GM12878 (cell line): ENCODE results near the gene NLRP9. TPM values are rescaled to one million over a fixed set of nuclear protein-coding genes. Genes with fewer than 3 reads are reported as not detected.

Experiments used
- ATAC-seq: fragments of 200-7000 bp; cut with Tn5 transposase; 3 replicates; pipeline ENCODE4 v1.9.1; 2020; ENCODE audit warnings: mild to moderate bottlenecking, moderate library complexity
- BruUV-seq: library from RNA; stranded (reverse); fragments of 400-500 nt; replicated peaks from 2 replicates; lab custom pipeline; 2021; lab: Mats Ljungman, UMichigan
- CTCF ChIA-PET: fragments of 300-600 bp; sonication (Branson Sonifier 250); formaldehyde crosslinking; extraction: SDS; loops from one replicate; lab custom pipeline; 2021; ENCODE audit warnings: inconsistent platforms; lab: Yijun Ruan, JAX
- POLR2A ChIA-PET: fragments of 350-600 bp; formaldehyde crosslinking; extraction: SDS; loops from one replicate; lab custom pipeline; 2021; ENCODE audit warnings: inconsistent platforms; lab: Charles Lee
- RAD21 ChIA-PET: fragments of 300-600 bp; sonication (Branson Sonifier 250); formaldehyde crosslinking; loops from one replicate; lab custom pipeline; 2023; ENCODE audit warnings: antibody characterized with exemption; ENCODE audit not compliant: unreplicated experiment; lab: Charles Lee
- SMC1A ChIA-PET: fragments of 300-600 bp; sonication (Branson Sonifier 250); formaldehyde crosslinking; loops from one replicate; lab custom pipeline; 2023; ENCODE audit not compliant: unreplicated experiment, uncharacterized antibody; lab: Charles Lee
- DNase-seq: peaks from one replicate; pipeline ENCODE4 v3.0.0-alpha.2; 2011; ENCODE audit warnings: low read depth, low spot score
- FAIRE-seq: peaks from 3 replicates; lab custom pipeline; 2011; peaks lifted over from hg19 to GRCh38; lab: Jason Lieb, UNC
- H2AFZ ChIP-seq: 2 replicates; pipeline ENCODE4 v1.6.0; 2011; ENCODE audit warnings: low read depth, low read length, control low read depth; ENCODE audit not compliant: control insufficient read depth
- H3K27ac ChIP-seq: 2 replicates; pipeline ENCODE4 v1.5.1; 2011; ENCODE audit warnings: control low read depth; ENCODE audit not compliant: control insufficient read depth, insufficient read depth
- H3K27me3 ChIP-seq, 2 experiments: replicated peaks in 1 of 2; 2 replicates each; pipeline versions ENCODE4 v1.6.0 to v1.6.1; 2011; ENCODE audit warnings: low read length in 1 of 2; ENCODE audit not compliant: control insufficient read depth in 2 of 2, insufficient read depth in 2 of 2
- H3K36me3 ChIP-seq, 2 experiments: 2 replicates each; pipeline ENCODE4 v1.5.1; 2011; ENCODE audit warnings: low read length in 1 of 2; ENCODE audit not compliant: control insufficient read depth in 2 of 2, insufficient read depth in 2 of 2
- H3K4me1 ChIP-seq: 2 replicates; pipeline ENCODE4 v1.6.1; 2011; ENCODE audit warnings: mild to moderate bottlenecking, low read length, moderate library complexity, mixed read lengths; ENCODE audit not compliant: control insufficient read depth, insufficient read depth
- H3K4me2 ChIP-seq: 2 replicates; pipeline ENCODE4 v1.6.0; 2011; ENCODE audit warnings: control low read depth; ENCODE audit not compliant: control insufficient read depth, insufficient read depth
- H3K4me3 ChIP-seq: fragments of 200-600 bp; sonication (generic); 2 replicates; pipeline ENCODE4 v1.5.1; 2016
- H3K79me2 ChIP-seq: 2 replicates; pipeline ENCODE4 v1.6.0; 2011; ENCODE audit warnings: low read length; ENCODE audit not compliant: control insufficient read depth, insufficient read depth
- H3K9ac ChIP-seq: 2 replicates; pipeline ENCODE4 v1.8.0; 2011; ENCODE audit warnings: low read length, control low read depth, mixed read lengths; ENCODE audit not compliant: control insufficient read depth, insufficient read depth
- H3K9me3 ChIP-seq: replicated peaks from 3 replicates; pipeline ENCODE4 v1.5.1; 2011; ENCODE audit warnings: mild to moderate bottlenecking, low read length; ENCODE audit not compliant: control insufficient read depth, insufficient read depth
- H4K20me1 ChIP-seq: 2 replicates; pipeline ENCODE4 v1.6.0; 2011; ENCODE audit not compliant: control insufficient read depth, insufficient read depth
- BRCA1 ChIP-seq: IDR thresholded peaks from 2 replicates; pipeline ENCODE4 v1.6.1; 2011; ENCODE audit warnings: low read depth, low read length, improper control_type of control experiment
- CBFB ChIP-seq: IDR thresholded peaks from 2 replicates; pipeline ENCODE4 v1.6.1; 2016; ENCODE audit warnings: antibody characterized with exemption, low read depth
- KLF5 ChIP-seq: fragments of 450-650 bp; IDR thresholded peaks from 2 replicates; pipeline ENCODE4 v1.6.1; 2014; ENCODE audit warnings: mild to moderate bottlenecking; ENCODE audit not compliant: partially characterized antibody
- NFYB ChIP-seq: IDR thresholded peaks from 2 replicates; pipeline ENCODE4 v1.6.1; 2011; ENCODE audit warnings: low read depth, mild to moderate bottlenecking, low read length, improper control_type of control experiment, moderate library complexity; ENCODE audit not compliant: insufficient read depth
- POLR2A ChIP-seq: IDR thresholded peaks from 2 replicates; pipeline ENCODE4 v1.6.1; 2011; ENCODE audit warnings: low read depth, mild to moderate bottlenecking, low read length
- POLR2AphosphoS5 ChIP-seq: IDR thresholded peaks from 2 replicates; pipeline ENCODE4 v1.6.1; 2011; ENCODE audit warnings: mild to moderate bottlenecking, low read length, inconsistent platforms
- RCOR1 ChIP-seq: conservative IDR thresholded peaks from 2 replicates; pipeline ENCODE4 v1.6.1; 2012; ENCODE audit warnings: low read depth, low read length, improper control_type of control experiment
- RELB ChIP-seq: fragments of 450-650 bp; IDR thresholded peaks from 2 replicates; pipeline ENCODE4 v1.6.1; 2017; ENCODE audit warnings: low read depth, mild to moderate bottlenecking, moderate library complexity
- WGBS: methylation state at CpG from one replicate; pipeline ENCODE4 v1.1.6; 2016; ENCODE audit warnings: low lambda C conversion rate; ENCODE audit not compliant: insufficient replicate concordance, insufficient coverage; ENCODE audit errors: missing lambda C conversion rate; 5-methylcytosine and 5-hydroxymethylcytosine counted together
- in situ Hi-C: fragments of 300-500 bp; cut with MboI; formaldehyde crosslinking; loops from 9 replicates; pipeline ENCODE4 v1.14.3; 2018; ENCODE audit warnings: mixed read lengths
- intact Hi-C: fragments of 100-400 bp; cut with micrococcal nuclease; formaldehyde crosslinking; loops from one replicate; pipeline ENCODE4 v1.14.2; 2022; ENCODE audit not compliant: unreplicated experiment
- polyA plus RNA-seq, 11 experiments: library from polyadenylated mRNA; depleted of rRNA in 4 of 11; unstranded in 6 of 11; stranded (reverse) in 5 of 11; fragments of >200 nt; fragmentation: Nextera tagmentation in 4 of 11; fragmentation: Illumina TruSeq in 1 of 11; extraction: Ambion mirVana in 4 of 11; extraction: Trizol in 1 of 11; gene quantifications; 1 replicate in 1 of 11; 2 replicates in 10 of 11; pipeline versions ENCODE4 v1.2.1 to v1.2.3, GENCODE V29; 2011 to 2016; ENCODE audit warnings: inconsistent platforms in 2 of 11, missing spikeins in 2 of 11, low read depth in 1 of 11
- total RNA-seq, 4 experiments: library from RNA; depleted of rRNA in 3 of 4; stranded (reverse); fragments of >200 nt in 3 of 4; fragmentation: Illumina TruSeq in 1 of 4; extraction: Trizol in 1 of 4; gene quantifications; 2 replicates each; pipeline versions ENCODE4 v1.2.1 to v1.2.3, GENCODE V29; 2013 to 2021

The NLRP9 gene
- total and polyA plus RNA-seq, 10 of the 15 experiments (the other 5 are each of a cell fraction or from before 2014, with no cell fraction given) = not detected

- FAIRE-seq (no peak), ATAC-seq (no peak), DNase-seq (no peak)
- CTCF ChIA-PET = interaction anchor here (1.0 kb wide), 1 partner anchor 37 kb away, joined by 5 read pairs; no protein-coding TSS in a partner anchor
- SMC1A ChIA-PET = no interaction called here
- peaks cover 26 to 47% of the 10 kb centered on the region in 2 experiments for H3K36me3 ChIP-seq
- RAD21 ChIA-PET = no interaction called here
- TF ChIP-seq POLR2AphosphoS5 (no peak), CBFB (no peak), NFYB (no peak), POLR2A (peak; percentile 19; the same call in 1 of the 2 replicates), BRCA1 (no peak), RCOR1 (no peak), RELB (no peak), KLF5 (no peak)
- WGBS = 93% methylated on average over 26 of the region's 43 CpGs
- in situ Hi-C loops = loop anchor here (25.0 kb wide), 1 partner anchor 1532 kb away; the partner anchor contains the start of gene CNOT3
- peaks cover 16% of the 10 kb centered on the region for H4K20me1 ChIP-seq
- no peak overlapping the region for H3K9ac ChIP-seq
- H3K4me2 ChIP-seq = no peak overlapping the region
- POLR2A ChIA-PET = interaction anchor here (0.6 kb wide), 1 partner anchor 278 kb away, joined by 4 read pairs; no protein-coding TSS in a partner anchor
- H2AFZ ChIP-seq = no peak overlapping the region
- intact Hi-C loops = no loop called here
- no peaks in the 10 kb centered on the region for H3K9me3 ChIP-seq
- no peaks in the 10 kb centered on the region for H3K27me3 ChIP-seq
- H3K4me3 ChIP-seq = no peak overlapping the region
- no TSS peak for BruUV-seq
- peaks cover 16% of the 10 kb centered on the region for H3K79me2 ChIP-seq
- no peak overlapping the region for H3K27ac ChIP-seq
- no peaks in the 10 kb centered on the region; the same call in 1 of the 2 replicates for H3K4me1 ChIP-seq
Observed at GRCh38 chr19:55669418-55670279, 68.6 kb downstream of the NLRP9 start.
